Activated CD4-positive, alpha-beta T cell treated with anti-CD3 and anti-CD28 coated beads for 36 hours (primary cell): ENCODE data around the gene NLRC5. TPM values are rescaled to one million over a fixed set of nuclear protein-coding genes. Genes with fewer than 3 reads are reported as not detected.

ENCODE experiments used
- ATAC-seq: fragments of 200-7000 bp; cut with Tn5 transposase; one replicate; pipeline ENCODE4 v1.10.0; 2021; ENCODE audit warnings: mild to moderate bottlenecking, moderate library complexity
- CTCF ChIA-PET: fragments of 350-600 bp; sonication (Branson Sonifier 250); formaldehyde crosslinking; loops from one replicate; lab custom pipeline; 2021; ENCODE audit warnings: antibody characterized with exemption; lab: Charles Lee
- POLR2A ChIA-PET: fragments of 350-600 bp; sonication (Branson Sonifier 250); formaldehyde crosslinking; loops from one replicate; lab custom pipeline; 2021; ENCODE audit warnings: antibody characterized with exemption, inconsistent platforms; lab: Charles Lee
- DNase-seq: peaks from one replicate; pipeline ENCODE4 v3.0.0-alpha.2; 2020
- H3K27ac Mint-ChIP-seq: one replicate; pipeline ENCODE4 v1.8.0; 2021; ENCODE audit warnings: mixed read lengths
- H3K27me3 Mint-ChIP-seq: one replicate; pipeline ENCODE4 v1.8.0; 2021; ENCODE audit warnings: mixed read lengths
- H3K36me3 Mint-ChIP-seq: one replicate; pipeline ENCODE4 v1.8.0; 2021; ENCODE audit warnings: low read depth, mixed read lengths
- H3K4me1 Mint-ChIP-seq: one replicate; pipeline ENCODE4 v1.8.0; 2021; ENCODE audit warnings: mixed read lengths
- H3K4me3 Mint-ChIP-seq: one replicate; pipeline ENCODE4 v1.8.0; 2021; ENCODE audit warnings: mild to moderate bottlenecking, moderate library complexity, mixed read lengths
- H3K9me3 Mint-ChIP-seq: one replicate; pipeline ENCODE4 v1.8.0; 2021; ENCODE audit warnings: low read depth, mixed read lengths
- intact Hi-C, 2 experiments: fragments of 100-400 bp; cut with DNase I in 1 of 2; cut with micrococcal nuclease in 1 of 2; formaldehyde crosslinking; loops; one replicate each; pipeline versions ENCODE4 v1.14.2 to v1.15.1; 2022 to 2024; cut with DNase I, micrococcal nuclease
- total RNA-seq, 2 experiments: library from RNA; stranded (reverse); gene quantifications; one replicate each; pipeline ENCODE4 v1.2.3, GENCODE V29; 2021

NLRC5 gene
- total RNA-seq, 2 experiments from 2014 or later: 143 to 175 TPM

- ChIA-PET POLR2A (interaction anchor here (0.6 to 1.3 kb wide), 3 partner anchors 12 to 20 kb away, joined by 5 to 6 read pairs (median 6); no protein-coding TSS in a partner anchor), CTCF (interaction anchor here (0.5 to 1.4 kb wide), 5 partner anchors 14 to 566 kb away, joined by 3 read pairs; no protein-coding TSS in a partner anchor)
- no peak for DNase-seq
- no peak for ATAC-seq
- intact Hi-C loops: no loop called here
- H3K4me1 Mint-ChIP-seq: peaks cover 83% of the 10 kb centered on the region
- H3K27ac Mint-ChIP-seq: peak overlapping the region; percentile 47
- no peaks in the 10 kb centered on the region for H3K27me3 Mint-ChIP-seq
- no peaks in the 10 kb centered on the region for H3K9me3 Mint-ChIP-seq
- H3K36me3 Mint-ChIP-seq: peaks cover 46% of the 10 kb centered on the region
- H3K4me3 Mint-ChIP-seq: no peak overlapping the region
These were observed 18.2 kb downstream of the NLRC5 start for GRCh38 chr16:57007530-57007929.

DNA sequence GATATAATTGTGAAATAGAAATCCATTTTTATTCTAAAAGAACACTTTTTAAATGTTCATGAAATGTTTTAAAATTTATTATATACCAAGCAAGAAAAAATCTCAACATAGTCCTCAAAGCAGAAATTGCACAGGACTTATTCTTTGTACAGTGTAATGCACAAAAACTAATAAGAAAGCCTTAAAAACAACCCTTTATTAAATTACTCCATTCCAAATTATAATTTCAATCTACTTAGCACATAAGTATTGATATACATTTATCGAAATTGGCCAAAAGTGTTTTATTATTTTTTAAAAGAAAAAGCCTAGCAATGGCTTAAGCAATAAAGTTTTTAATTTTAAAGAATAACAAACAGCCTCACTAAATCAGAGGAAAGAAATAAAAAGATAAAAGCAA, 19.1 kb downstream of the NLRC5 start:
- H3K27me3 Mint-ChIP-seq: no peaks in the 10 kb centered on the region
- ATAC-seq (no peak), DNase-seq (no peak)
- H3K27ac Mint-ChIP-seq: peak overlapping the region; percentile 51
- H3K4me1 Mint-ChIP-seq: peaks cover 83% of the 10 kb centered on the region
- ChIA-PET CTCF (interaction anchor here (0.7 to 1.4 kb wide), 3 partner anchors 13 to 44 kb away, joined by 3 read pairs; no protein-coding TSS in a partner anchor), POLR2A (interaction anchor here (1.3 kb wide), 1 partner anchor 13 kb away, joined by 6 read pairs; no protein-coding TSS in a partner anchor)
- H3K36me3 Mint-ChIP-seq: peaks cover 43% of the 10 kb centered on the region
- H3K9me3 Mint-ChIP-seq: no peaks in the 10 kb centered on the region
- H3K4me3 Mint-ChIP-seq: no peak overlapping the region
- intact Hi-C loops: no loop called here

DNA sequence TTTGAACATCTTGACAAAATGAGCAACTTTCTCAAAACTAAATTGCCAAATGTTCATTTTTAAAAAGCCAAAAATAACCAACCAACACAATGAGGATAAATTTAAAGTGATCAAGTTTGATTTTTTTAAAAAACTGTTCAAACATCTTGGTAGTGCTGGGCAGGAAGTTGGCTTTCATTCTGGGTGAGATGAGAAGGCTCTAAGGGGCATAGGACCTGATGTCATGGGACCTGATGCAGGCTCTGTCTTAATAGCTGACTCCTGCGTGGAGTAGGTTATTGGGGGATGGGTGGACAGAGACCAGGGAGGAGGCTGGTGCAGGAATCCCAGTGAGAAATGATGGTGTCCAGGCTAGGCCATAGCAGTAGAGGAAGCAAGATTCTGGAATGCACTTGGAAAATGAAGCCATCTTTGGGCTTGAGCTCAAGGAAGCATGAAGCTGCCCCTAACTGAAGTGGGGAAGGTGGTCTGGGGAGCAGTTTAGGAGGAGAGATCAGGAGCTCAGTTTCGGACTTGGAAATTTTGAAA, 20.4 kb downstream of the NLRC5 start:
- intact Hi-C loops: loop anchor here in 1 of 2 experiments (5.0 kb wide), 1 partner anchor 77 kb away; the partner anchor contains the start of gene HERPUD1
- no peak for DNase-seq
- H3K27me3 Mint-ChIP-seq: no peaks in the 10 kb centered on the region
- POLR2A ChIA-PET: interaction anchor here (0.6 to 1.7 kb wide), 5 partner anchors 20 to 98 kb away, joined by 3 to 7 read pairs (median 3); partner anchors contain the start of genes HERPUD1 and NLRC5
- H3K4me1 Mint-ChIP-seq: peaks cover 83% of the 10 kb centered on the region
- peaks cover 35% of the 10 kb centered on the region for H3K36me3 Mint-ChIP-seq
- peak overlapping the region; percentile 83 for H3K27ac Mint-ChIP-seq
- CTCF ChIA-PET: interaction anchor here (0.8 to 1.6 kb wide), 4 partner anchors 10 to 44 kb away, joined by 3 to 6 read pairs (median 4); no protein-coding TSS in a partner anchor
- H3K9me3 Mint-ChIP-seq: no peaks in the 10 kb centered on the region
- peak overlapping the region; percentile 15 for H3K4me3 Mint-ChIP-seq
- peak; percentile 24 for ATAC-seq

DNA sequence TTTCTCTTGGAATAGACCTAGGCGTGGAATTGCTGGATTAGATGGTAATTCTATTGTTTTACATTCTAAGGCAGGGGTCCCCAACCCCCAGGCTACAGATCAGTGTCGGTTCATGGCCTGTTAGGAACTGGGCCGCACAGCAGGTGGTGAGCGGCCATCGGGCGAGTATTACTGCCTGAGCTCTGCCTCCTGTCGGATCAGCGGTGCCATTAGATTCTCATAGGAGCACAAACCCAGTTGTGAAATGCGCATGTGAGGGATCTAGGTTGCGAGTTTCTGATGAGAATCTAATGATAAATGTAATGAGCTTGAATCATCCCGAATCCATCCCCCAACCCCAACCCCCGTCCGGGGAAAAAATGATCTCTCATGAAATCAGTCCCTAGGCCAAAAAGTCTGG, 23.0 kb downstream of the NLRC5 start:
- H3K36me3 Mint-ChIP-seq: peaks cover 34% of the 10 kb centered on the region
- DNase-seq: no peak
- no peaks in the 10 kb centered on the region for H3K9me3 Mint-ChIP-seq
- ChIA-PET POLR2A (interaction anchor here (0.6 to 1.3 kb wide), 2 partner anchors 8 to 45 kb away, joined by 3 read pairs; no protein-coding TSS in a partner anchor), CTCF (interaction anchor here (1.2 to 1.6 kb wide), 2 partner anchors 11 to 23 kb away, joined by 5 to 6 read pairs; partner anchors contain the start of gene NLRC5)
- H3K27me3 Mint-ChIP-seq: no peaks in the 10 kb centered on the region
- H3K4me3 Mint-ChIP-seq: no peak overlapping the region
- intact Hi-C loops: loop anchor here in 1 of 2 experiments (5.0 kb wide), 1 partner anchor 80 kb away; the partner anchor contains the start of gene HERPUD1
- peak overlapping the region; percentile 77 for H3K27ac Mint-ChIP-seq
- ATAC-seq: no peak
- peaks cover 85% of the 10 kb centered on the region for H3K4me1 Mint-ChIP-seq

- H3K27ac Mint-ChIP-seq: peak overlapping the region; percentile 95
- ATAC-seq (no peak), DNase-seq (no peak)
- CTCF ChIA-PET: interaction anchor here (0.7 to 1.6 kb wide), 7 partner anchors 10 to 70 kb away, joined by 3 to 6 read pairs (median 4); partner anchors contain the start of gene NLRC5
- intact Hi-C loops: loop anchor here in 1 of 2 experiments (5.0 kb wide), 1 partner anchor 81 kb away; the partner anchor contains the start of gene HERPUD1
- POLR2A ChIA-PET: interaction anchor here (0.7 to 1.3 kb wide), 3 partner anchors 9 to 28 kb away, joined by 3 to 6 read pairs (median 4); no protein-coding TSS in a partner anchor
- H3K4me1 Mint-ChIP-seq: peaks cover 85% of the 10 kb centered on the region
- peak overlapping the region; percentile 19 for H3K4me3 Mint-ChIP-seq
- H3K36me3 Mint-ChIP-seq: peaks cover 43% of the 10 kb centered on the region
- H3K27me3 Mint-ChIP-seq: no peaks in the 10 kb centered on the region
- H3K9me3 Mint-ChIP-seq: no peaks in the 10 kb centered on the region
These were observed 23.9 kb downstream of the NLRC5 start for GRCh38 chr16:57013229-57013628.

GRCh38 chr16:57013902-57014301, 24.5 kb downstream of the NLRC5 start:
- DNase-seq (no peak), ATAC-seq (no peak)
- H3K36me3 Mint-ChIP-seq: peaks cover 49% of the 10 kb centered on the region
- H3K27me3 Mint-ChIP-seq: no peaks in the 10 kb centered on the region
- H3K9me3 Mint-ChIP-seq: no peaks in the 10 kb centered on the region
- H3K4me1 Mint-ChIP-seq: peaks cover 85% of the 10 kb centered on the region
- peak overlapping the region; percentile 95 for H3K27ac Mint-ChIP-seq
- ChIA-PET CTCF (interaction anchor here (0.7 to 1.2 kb wide), 3 partner anchors 30 to 70 kb away, joined by 3 to 4 read pairs (median 4); no protein-coding TSS in a partner anchor), POLR2A (interaction anchor here (1.2 kb wide), 1 partner anchor 14 kb away, joined by 6 read pairs; no protein-coding TSS in a partner anchor)
- intact Hi-C loops: loop anchor here (1.0 to 5.0 kb wide), 10 partner anchors 14 to 405 kb away; partner anchors contain the start of genes NLRC5 (in 2 of the 2), HERPUD1 (in 1 of the 2), MT2A (in 1 of the 2) and PSME3IP1 (in 1 of the 2)
- H3K4me3 Mint-ChIP-seq: peak overlapping the region; percentile 67

GRCh38 chr16:57016301-57016700, 26.9 kb downstream of the NLRC5 start:
- intact Hi-C loops: no loop called here
- DNase-seq (no peak), ATAC-seq (no peak)
- Mint-ChIP-seq H3K4me3 (peak overlapping the region; percentile 11), H3K4me1 (peaks cover 84% of the 10 kb centered on the region), H3K9me3 (no peaks in the 10 kb centered on the region), H3K27ac (peak overlapping the region; percentile 92), H3K27me3 (no peaks in the 10 kb centered on the region), H3K36me3 (peaks cover 61% of the 10 kb centered on the region)
- ChIA-PET CTCF (interaction anchor here (0.9 to 1.6 kb wide), 7 partner anchors 24 to 470 kb away, joined by 3 to 5 read pairs (median 3); partner anchors contain the start of genes DOK4 and NLRC5), POLR2A (interaction anchor here (1.0 to 1.6 kb wide), 2 partner anchors 16 to 27 kb away, joined by 3 to 4 read pairs; partner anchors contain the start of gene NLRC5)

- DNase-seq (no peak), ATAC-seq (no peak)
- Mint-ChIP-seq H3K36me3 (peaks cover 66% of the 10 kb centered on the region), H3K27me3 (no peaks in the 10 kb centered on the region), H3K4me1 (peaks cover 84% of the 10 kb centered on the region), H3K27ac (peak overlapping the region; percentile 92), H3K4me3 (no peak overlapping the region), H3K9me3 (no peaks in the 10 kb centered on the region)
- intact Hi-C loops: no loop called here
- ChIA-PET POLR2A (interaction anchor here (0.6 to 1.6 kb wide), 4 partner anchors 17 to 81 kb away, joined by 3 to 4 read pairs (median 3); partner anchors contain the start of gene NLRC5), CTCF (interaction anchor here (0.9 to 1.6 kb wide), 5 partner anchors 23 to 65 kb away, joined by 3 to 5 read pairs (median 4); partner anchors contain the start of gene NLRC5)
These were observed 27.5 kb downstream of the NLRC5 start for GRCh38 chr16:57016831-57017230.

GRCh38 chr16:57017251-57017650, 27.9 kb downstream of the NLRC5 start:
- H3K27ac Mint-ChIP-seq: peak overlapping the region; percentile 92
- no peak for ATAC-seq
- H3K27me3 Mint-ChIP-seq: no peaks in the 10 kb centered on the region
- H3K9me3 Mint-ChIP-seq: no peaks in the 10 kb centered on the region
- H3K4me3 Mint-ChIP-seq: no peak overlapping the region
- DNase-seq: no peak
- peaks cover 84% of the 10 kb centered on the region for H3K4me1 Mint-ChIP-seq
- intact Hi-C loops: no loop called here
- ChIA-PET CTCF (interaction anchor here (1.4 kb wide), 1 partner anchor 53 kb away, joined by 4 read pairs; no protein-coding TSS in a partner anchor), POLR2A (interaction anchor here (0.6 to 1.0 kb wide), 3 partner anchors 28 to 81 kb away, joined by 3 read pairs; partner anchors contain the start of gene NLRC5)
- peaks cover 67% of the 10 kb centered on the region for H3K36me3 Mint-ChIP-seq

DNA sequence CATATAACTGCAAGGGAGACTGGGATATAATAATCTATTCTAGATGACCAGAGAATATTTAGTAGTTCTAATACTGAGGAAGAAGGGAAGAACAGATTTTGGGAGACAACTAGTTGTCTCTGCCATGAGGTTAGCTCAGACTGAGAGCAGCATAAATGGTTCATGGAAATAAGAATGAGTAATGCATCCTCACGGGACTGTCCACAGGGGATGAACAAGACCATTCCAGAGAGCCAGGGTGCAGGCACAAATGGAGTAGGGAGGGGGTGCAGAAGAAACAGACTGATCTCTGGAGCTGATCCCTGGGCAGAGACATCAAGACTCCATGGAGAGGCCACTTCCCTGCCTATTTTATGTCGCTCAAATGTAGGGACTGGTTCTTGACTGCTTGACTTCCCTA, 30.4 kb downstream of the NLRC5 start:
- intact Hi-C loops: no loop called here
- Mint-ChIP-seq H3K4me3 (no peak overlapping the region), H3K4me1 (peaks cover 83% of the 10 kb centered on the region), H3K9me3 (no peaks in the 10 kb centered on the region), H3K36me3 (peaks cover 80% of the 10 kb centered on the region), H3K27ac (peak overlapping the region; percentile 48), H3K27me3 (no peaks in the 10 kb centered on the region)
- DNase-seq: no peak
- ATAC-seq: no peak
- POLR2A ChIA-PET: interaction anchor here (0.6 kb wide), 1 partner anchor 18 kb away, joined by 3 read pairs; no protein-coding TSS in a partner anchor
- CTCF ChIA-PET: interaction anchor here (0.8 to 1.1 kb wide), 4 partner anchors 18 to 64 kb away, joined by 3 to 4 read pairs (median 3); no protein-coding TSS in a partner anchor
